ACC112 (cell line): ENCODE results near the gene RER1.

Experiments used
- H2AFZ ChIP-seq: fragments of 200-600 bp; sonication (generic); one replicate; pipeline ENCODE4 v1.6.0; 2017; ENCODE audit warnings: antibody characterized with exemption, low read length; ENCODE audit not compliant: unreplicated experiment
- H3K27ac ChIP-seq: fragments of 200-600 bp; sonication (generic); 2 replicates; pipeline ENCODE4 v1.5.1; 2014; ENCODE audit warnings: low read depth, mild to moderate bottlenecking, antibody characterized with exemption, low read length, moderate library complexity
- H3K27me3 ChIP-seq: fragments of 200-600 bp; sonication (generic); 2 replicates; pipeline ENCODE4 v1.6.1; 2014; ENCODE audit warnings: mild to moderate bottlenecking, antibody characterized with exemption, low read length, moderate library complexity, mixed read lengths; ENCODE audit not compliant: insufficient read depth
- H3K36me3 ChIP-seq: fragments of 200-600 bp; sonication (generic); 2 replicates; pipeline ENCODE4 v1.6.1; 2016; ENCODE audit warnings: mild to moderate bottlenecking, antibody characterized with exemption, low read length, moderate library complexity, mixed read lengths; ENCODE audit not compliant: insufficient read depth
- H3K4me1 ChIP-seq: fragments of 200-600 bp; sonication (generic); one replicate; pipeline ENCODE4 v1.6.1; 2016; ENCODE audit warnings: low read length, mixed read lengths; ENCODE audit not compliant: insufficient read depth, unreplicated experiment, control insufficient read depth
- H3K4me3 ChIP-seq: fragments of 200-600 bp; sonication (generic); 2 replicates; pipeline ENCODE4 v1.5.1; 2014; ENCODE audit warnings: mild to moderate bottlenecking, low read depth, low read length
- H3K79me2 ChIP-seq: fragments of 200-600 bp; sonication (generic); one replicate; pipeline ENCODE4 v1.6.0; 2016; ENCODE audit warnings: low read length; ENCODE audit not compliant: control insufficient read depth, unreplicated experiment, insufficient read depth

The RER1 gene

GRCh38 chr1:2452201-2452931 lies 60.7 kb downstream of the RER1 start:
- H3K79me2 ChIP-seq: no peaks in the 10 kb centered on the region
- H3K4me1 ChIP-seq: peaks cover 26% of the 10 kb centered on the region
- no peaks in the 10 kb centered on the region for H3K36me3 ChIP-seq
- peak overlapping the region; percentile 40 for H2AFZ ChIP-seq
- no peaks in the 10 kb centered on the region for H3K27me3 ChIP-seq
- peak overlapping the region; percentile 70 for H3K27ac ChIP-seq
- peak overlapping the region; percentile 7; the same call in 1 of the 2 replicates for H3K4me3 ChIP-seq

GRCh38 chr1:2452932-2453315 lies 61.3 kb downstream of the RER1 start:
- Histone ChIP-seq H3K4me3 (no peak overlapping the region), H3K79me2 (no peaks in the 10 kb centered on the region), H3K27ac (peak overlapping the region; percentile 70), H3K4me1 (peaks cover 26% of the 10 kb centered on the region), H3K27me3 (no peaks in the 10 kb centered on the region), H2AFZ (no peak overlapping the region), H3K36me3 (no peaks in the 10 kb centered on the region)

- Histone ChIP-seq H3K4me3 (no peak overlapping the region), H2AFZ (no peak overlapping the region), H3K4me1 (peaks cover 35% of the 10 kb centered on the region), H3K79me2 (no peaks in the 10 kb centered on the region), H3K27me3 (no peaks in the 10 kb centered on the region), H3K27ac (no peak overlapping the region), H3K36me3 (no peaks in the 10 kb centered on the region)
These were observed 62.6 kb downstream of the RER1 start for GRCh38 chr1:2454227-2454626.
